Endothelial cell of umbilical vein (primary cell): ENCODE measurements around the gene RELN.

Source experiments
- EZH2 ChIP-seq: IDR thresholded peaks from 2 replicates; pipeline ENCODE4 v1.6.1; 2012; ENCODE audit warnings: borderline replicate concordance, low read depth, mild to moderate bottlenecking, moderate library complexity, low read length, inconsistent platforms; ENCODE audit not compliant: severe bottlenecking
- FOS ChIP-seq: IDR thresholded peaks from 2 replicates; pipeline ENCODE4 v1.6.1; 2011; ENCODE audit warnings: mild to moderate bottlenecking, low read length, moderate library complexity, borderline replicate concordance; ENCODE audit not compliant: insufficient read depth
- TF ChIP-seq, protein P1 (sequence below), 2 donors: IDR thresholded peaks; 1 replicate in 1 of 2; 2 replicates in 1 of 2; pipeline ENCODE4 v1.5.1; 2011; ENCODE audit warnings: low read length in 2 of 2, mild to moderate bottlenecking in 2 of 2, moderate library complexity in 2 of 2, control low read depth in 1 of 2, inconsistent platforms in 1 of 2, low read depth in 1 of 2; ENCODE audit not compliant: insufficient read depth in 1 of 2; ENCODE audit errors: extremely low read depth in 1 of 2

DNA sequence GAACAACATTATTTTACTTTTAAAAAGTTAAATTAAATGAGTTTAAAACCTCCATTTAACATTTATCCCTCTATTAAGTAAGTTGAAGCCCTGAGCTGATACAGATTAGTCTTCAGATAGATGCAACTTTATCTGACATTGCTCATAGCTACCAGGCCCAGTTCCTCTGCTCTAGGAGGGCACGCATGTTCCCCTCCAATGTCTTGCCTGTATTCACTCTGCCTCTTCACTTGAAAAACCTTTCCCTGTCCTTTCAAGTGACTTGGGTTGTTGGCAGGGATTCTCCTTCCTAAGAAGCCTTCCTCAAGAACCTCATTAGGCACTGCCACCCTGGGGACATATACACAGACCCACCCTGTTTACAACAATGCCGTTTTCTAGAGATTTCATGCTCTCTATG, 270.4 kb downstream of the RELN start:
- TF ChIP-seq, protein P1, sequence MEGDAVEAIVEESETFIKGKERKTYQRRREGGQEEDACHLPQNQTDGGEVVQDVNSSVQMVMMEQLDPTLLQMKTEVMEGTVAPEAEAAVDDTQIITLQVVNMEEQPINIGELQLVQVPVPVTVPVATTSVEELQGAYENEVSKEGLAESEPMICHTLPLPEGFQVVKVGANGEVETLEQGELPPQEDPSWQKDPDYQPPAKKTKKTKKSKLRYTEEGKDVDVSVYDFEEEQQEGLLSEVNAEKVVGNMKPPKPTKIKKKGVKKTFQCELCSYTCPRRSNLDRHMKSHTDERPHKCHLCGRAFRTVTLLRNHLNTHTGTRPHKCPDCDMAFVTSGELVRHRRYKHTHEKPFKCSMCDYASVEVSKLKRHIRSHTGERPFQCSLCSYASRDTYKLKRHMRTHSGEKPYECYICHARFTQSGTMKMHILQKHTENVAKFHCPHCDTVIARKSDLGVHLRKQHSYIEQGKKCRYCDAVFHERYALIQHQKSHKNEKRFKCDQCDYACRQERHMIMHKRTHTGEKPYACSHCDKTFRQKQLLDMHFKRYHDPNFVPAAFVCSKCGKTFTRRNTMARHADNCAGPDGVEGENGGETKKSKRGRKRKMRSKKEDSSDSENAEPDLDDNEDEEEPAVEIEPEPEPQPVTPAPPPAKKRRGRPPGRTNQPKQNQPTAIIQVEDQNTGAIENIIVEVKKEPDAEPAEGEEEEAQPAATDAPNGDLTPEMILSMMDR (IDR thresholded peaks at IDR 0.05; ENCODE audit: extremely low read depth in 1 of 2, insufficient read depth in 1 of 2, low read depth in 1 of 2, low read length in 2 of 2), result no peak
- TF ChIP-seq EZH2, result no peak
- TF ChIP-seq FOS, result no peak
